HL-60/S4 (cell line): Measurements from ENCODE around the gene CD40.

Source experiments
- in situ Hi-C: fragments of 300-500 bp; cut with MboI; formaldehyde crosslinking; loops from 2 replicates; pipeline ENCODE4 v1.14.3; 2022; ENCODE audit warnings: low sequenced_read_pairs

The CD40 gene

DNA sequence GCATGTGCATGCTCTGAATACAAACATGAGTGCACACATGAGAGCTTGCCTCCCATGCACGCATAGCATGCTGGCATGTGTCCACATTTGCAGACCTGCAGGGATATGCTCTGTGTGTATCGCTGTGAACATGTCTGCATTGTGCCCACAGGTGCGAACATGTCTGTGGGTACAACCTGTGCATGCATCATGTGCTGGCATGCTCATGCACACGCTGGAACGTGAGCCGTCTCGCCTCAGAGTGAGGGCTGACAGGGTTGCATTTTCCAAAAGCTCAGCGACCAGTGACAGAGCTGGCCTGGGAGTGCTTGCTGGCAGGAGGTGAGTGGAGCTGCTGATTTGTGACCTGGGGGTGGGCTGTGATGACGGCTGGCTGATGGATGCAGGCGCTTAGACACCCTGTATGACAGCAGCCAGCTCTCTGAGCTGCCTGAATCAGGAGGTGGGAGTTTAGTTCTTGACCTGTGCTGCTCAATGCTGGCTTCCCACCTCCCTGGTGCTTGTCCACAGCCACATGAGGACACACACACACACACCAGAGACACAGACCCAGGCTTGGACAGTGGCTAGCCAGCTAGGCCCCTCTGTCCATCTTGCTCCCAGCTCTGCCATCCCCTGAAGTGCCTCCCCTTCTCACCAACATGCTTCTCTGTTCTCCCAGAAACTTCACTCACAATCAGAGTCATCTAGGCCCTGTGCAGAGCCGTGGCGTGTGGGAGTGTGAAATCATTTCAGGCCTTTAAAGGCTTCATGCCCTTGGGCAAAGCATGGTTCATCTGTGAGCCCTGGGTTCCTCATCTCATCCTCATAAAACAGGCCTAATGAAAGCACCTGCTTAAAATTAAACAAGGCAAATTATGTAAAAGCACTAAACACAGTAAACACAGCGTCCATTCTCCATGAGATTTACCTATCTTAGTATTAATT lies 51.4 kb downstream of the CD40 start:
- in situ Hi-C loops, result no loop called here

DNA sequence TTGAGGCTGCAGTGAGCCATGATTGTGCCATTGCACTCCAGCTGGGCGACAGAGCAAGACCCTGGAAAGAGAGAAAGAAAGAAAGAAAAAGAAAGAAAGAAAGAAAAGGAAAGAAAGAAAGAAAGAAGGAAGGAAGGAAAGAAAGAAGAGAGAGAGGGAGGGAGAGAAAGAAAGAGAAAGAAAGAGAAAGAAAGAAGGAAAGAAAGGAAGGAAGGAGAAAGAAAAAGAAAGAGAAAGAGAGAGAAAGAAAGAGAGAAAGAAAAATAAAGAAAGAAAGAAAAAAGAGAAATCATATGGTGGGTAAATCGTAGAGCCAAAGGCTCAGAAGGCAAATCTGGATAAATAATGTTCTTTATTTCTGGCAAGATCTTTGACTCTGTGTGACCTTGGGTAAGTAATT lies 53.4 kb downstream of the CD40 start:
- in situ Hi-C loops, result no loop called here

DNA sequence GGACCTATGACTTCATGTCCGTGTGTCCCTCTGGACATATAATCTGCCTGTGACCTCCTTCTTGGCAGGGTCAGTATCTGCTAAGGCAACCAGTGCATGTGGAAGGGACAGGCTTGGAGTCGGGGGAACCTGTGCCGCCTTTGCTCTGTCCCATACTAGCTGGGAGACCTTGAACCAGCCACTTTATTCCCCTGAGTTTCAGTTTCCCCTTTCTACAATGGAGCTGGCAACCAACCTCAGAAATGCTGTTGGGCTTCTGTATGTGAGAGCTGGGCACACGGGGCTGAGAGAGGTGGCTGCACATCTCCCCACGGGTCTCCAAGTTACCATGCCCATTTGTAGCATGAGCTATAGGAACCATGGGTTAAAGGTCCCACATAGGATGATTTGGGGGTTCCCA lies 53.8 kb downstream of the CD40 start:
- in situ Hi-C loops, result no loop called here

DNA sequence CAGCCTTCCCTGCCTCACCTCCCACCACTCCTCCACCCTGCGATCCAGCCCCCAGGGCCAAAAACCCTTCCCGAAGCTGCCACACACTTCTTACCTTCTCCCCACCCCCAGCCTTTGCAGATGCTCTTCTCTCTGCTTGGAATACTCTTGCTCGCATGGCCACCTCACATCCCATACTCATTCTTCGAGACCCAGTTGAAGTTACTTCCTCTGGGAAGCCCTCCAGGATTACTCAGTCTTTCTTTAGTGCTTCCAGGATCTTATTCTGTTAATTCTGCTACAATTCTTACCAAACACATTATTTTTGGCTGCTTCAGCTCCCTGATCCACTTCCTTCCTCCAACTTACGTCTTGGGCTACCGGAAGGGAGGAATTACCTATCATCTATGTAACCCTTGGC lies 54.3 kb downstream of the CD40 start:
- in situ Hi-C loops, result no loop called here

DNA sequence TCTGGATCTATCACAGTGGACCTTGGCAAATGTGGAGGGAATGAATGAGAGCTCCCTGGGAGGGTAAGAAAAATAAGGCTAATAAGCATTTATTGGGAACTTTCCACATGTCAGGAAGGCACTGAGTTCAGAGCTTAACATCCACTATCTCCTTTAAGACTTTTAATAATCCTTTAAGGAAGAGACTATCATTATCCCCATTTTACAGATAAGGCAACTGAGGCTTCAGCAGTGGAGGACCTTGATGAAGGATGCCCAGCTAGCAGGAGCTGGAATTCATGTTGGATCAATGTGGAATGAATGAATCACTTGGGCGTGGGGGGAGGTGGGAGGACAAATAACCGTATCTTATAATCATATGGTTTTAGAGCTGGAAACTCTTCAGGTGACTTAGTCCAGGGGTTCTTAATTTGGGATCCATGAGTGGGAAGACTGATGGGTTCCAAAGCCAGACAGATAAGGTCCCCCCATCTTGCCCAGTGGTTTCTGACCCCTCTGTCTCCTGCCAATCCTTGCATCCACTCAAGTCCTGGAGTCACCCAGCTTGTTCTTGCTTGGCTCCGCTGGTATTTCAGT lies 54.9 kb downstream of the CD40 start:
- in situ Hi-C loops, result no loop called here

DNA sequence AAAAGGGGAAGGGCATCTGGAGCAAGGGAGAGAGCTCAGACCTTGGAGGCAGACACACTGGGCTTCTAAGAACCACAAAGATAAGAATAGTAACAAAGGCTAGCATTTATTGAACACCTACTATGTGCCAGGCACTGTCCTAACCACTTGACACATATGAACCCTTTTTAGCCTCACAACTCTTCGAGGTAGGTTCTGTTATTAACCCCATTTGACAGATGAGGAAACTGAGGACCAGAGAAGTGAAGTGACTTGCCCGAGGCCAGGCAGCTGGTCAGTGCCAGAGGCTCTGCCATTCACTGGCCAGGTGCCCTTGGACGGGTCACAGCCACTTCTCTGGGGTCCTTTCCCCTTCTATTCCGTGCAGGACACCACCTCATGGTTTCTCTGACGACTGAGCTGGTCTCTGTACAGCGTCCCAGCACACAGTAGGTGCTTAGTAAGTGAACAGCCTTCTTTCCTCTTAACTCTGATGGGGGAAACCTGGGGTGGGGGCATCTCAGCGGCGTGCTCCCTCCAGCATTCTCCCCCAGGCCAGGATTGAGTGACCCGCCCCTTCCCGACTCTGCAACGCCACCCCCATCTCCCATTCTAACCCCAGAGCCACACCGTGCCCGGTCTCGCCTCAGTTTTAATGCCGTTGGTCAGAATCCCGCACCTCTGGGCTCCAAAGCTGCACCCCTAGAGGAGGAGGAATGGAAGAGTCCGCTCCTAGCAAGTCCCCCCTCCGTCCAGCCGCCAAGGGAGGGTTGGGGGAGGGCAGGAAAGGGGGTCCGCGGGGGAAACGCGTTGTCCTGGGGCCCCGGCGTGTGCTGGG lies 55.7 kb downstream of the CD40 start:
- in situ Hi-C loops, result no loop called here

DNA sequence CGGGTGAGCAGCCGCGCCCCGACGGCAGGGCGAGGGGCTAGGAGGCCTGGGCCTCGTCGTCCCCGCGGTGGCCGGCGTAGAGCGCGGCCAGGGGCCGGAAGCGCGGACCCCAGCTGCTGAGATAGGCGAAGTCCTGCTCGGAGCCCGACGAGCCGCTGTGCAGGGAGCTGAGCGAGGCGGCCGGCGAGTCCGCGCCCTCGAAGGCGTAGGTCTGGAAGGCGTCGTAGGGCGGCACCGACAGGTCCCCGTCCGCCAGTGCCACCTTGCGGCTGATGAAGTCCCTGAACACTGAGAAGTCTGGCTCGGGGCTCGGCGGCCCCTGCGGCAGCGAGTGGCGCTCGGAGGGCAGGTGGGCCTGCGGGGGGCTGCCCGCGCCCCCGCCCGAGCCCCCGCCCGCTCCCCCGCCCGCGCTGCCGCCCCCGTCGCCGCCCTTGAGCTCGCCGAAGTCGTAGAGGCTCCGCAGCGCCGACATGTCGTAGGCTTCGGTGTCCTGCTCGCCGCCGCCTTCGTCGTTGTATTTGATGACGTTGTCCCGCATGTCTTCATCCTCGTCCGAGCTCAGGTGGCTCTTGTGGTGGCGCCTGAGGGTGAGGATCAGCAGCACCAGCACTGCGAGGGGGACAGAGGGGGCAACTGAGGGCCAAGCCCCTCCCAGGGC lies 56.5 kb downstream of the CD40 start:
- in situ Hi-C loops, result no loop called here

DNA sequence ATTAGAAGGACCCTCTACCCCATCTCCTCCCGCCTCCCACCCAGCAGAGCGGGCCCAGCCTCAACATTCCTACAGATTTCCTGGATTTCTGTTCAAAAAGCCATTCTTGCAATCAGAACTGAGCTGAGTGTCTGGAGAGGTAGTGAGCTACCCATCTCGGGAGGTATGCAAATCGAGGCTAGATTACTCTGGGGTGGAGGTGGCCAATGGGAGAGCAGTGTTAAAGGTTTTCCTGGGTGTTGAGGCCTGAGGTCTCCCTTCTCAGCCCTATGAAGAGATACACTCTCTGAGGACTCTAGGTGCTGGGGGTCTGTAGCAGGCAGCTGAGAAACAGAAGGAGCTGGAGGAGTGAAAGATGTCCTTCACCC lies 57.0 kb downstream of the CD40 start:
- in situ Hi-C loops, result no loop called here

DNA sequence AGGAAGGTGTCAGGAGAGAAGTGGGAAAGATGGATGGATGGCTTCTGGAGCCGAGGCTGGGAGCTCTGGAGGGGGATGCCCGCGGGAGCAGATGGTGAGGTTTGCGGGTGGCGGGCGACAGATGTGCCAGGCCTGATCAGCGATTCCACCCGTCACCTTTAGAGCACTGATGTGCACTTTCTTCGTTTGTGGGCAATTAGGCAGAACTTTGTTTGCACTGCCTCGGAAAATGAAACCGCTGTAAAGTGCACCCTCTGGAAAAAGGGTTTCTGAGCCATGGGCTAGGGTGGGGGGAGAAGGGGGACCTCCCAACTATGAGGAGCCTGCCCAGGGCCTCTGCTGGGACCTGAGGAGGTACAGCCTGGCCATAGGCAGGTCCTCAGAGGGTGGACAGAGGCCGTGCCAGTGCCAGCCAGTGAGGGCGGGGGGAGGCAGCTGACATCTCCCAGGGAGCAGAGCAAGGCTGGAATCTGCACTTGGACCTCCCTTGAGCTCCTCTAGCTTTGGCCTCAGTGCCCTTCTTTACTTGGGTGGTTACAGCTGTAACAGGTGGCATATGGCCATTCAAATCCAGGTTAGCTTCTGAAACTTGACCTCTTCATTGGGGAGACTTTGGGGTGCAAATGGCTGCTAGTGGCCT lies 58.7 kb downstream of the CD40 start:
- in situ Hi-C loops, result no loop called here

DNA sequence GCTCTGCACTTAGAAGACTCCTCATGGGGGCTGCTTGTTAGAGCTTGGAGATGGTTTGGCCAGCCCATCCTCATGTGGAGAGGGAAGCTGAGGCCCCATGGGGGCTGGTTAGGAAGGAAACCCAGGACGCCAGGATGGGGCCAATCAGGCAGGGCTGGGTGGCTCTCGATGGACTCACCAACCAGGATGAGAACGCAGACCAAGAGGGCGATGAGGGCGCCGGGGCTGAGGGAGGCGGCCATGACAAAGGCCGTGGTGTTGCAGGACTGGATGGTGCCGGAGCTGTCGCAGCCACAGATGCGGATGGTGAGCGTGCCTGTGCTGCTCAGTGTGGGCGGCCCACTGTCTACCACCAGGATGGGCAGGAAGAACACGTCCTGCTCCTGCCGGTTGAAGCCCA lies 59.7 kb downstream of the CD40 start:
- in situ Hi-C loops, result no loop called here

DNA sequence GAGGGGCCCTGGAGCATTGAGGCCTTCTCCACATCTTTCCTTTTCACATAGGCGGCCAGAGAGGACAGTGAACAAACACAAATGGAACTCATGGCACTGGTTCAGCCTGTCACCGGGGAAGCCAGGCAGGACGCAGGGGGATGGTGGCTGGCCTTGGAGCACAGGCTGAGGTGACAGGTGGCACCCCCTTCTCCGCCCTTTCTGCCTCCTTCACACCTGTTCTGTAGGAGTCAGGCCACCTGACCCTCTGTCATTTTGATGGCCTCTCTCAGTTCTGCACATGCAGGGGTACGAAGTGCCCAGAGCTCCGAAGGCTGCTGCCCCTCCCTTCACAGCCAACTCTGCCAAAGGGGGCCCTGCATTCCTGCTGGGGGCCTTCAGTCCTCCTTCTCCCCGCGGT lies 60.8 kb downstream of the CD40 start:
- in situ Hi-C loops, result no loop called here
